ENCODE data around the gene KIF22. TPM values are rescaled to one million over a fixed set of nuclear protein-coding genes. Genes with fewer than 3 reads are reported as not detected.

Gene KIF22
- total RNA-seq, 1 experiment from 2014 or later: 155 TPM

GRCh38 chr16:29834079-29834478, 43.5 kb downstream of the KIF22 start (continued):
- TF ChIP-seq REST (IDR thresholded peaks at IDR 0.05; ENCODE audit: low read depth) (no peak), RAD21 (IDR thresholded peaks at IDR 0.05; ENCODE audit: low read depth) (no peak), FOSL1 (IDR thresholded peaks at IDR 0.05; ENCODE audit: low read depth) (no peak), SRF (IDR thresholded peaks at IDR 0.05; ENCODE audit: low read depth) (no peak), ZFX (IDR thresholded peaks at IDR 0.05) (no peak), CEBPB (IDR thresholded peaks at IDR 0.05; ENCODE audit: low read depth) (no peak), POLR2A (IDR thresholded peaks at IDR 0.05; ENCODE audit: borderline replicate concordance, extremely low read depth, insufficient read depth, insufficient read length) (no peak), ATF3 (IDR thresholded peaks at IDR 0.05) (no peak), CBX3 (IDR thresholded peaks at IDR 0.05; ENCODE audit: low read depth) (no peak), SP1 (IDR thresholded peaks at IDR 0.05; ENCODE audit: low read depth) (no peak), ZNF274 (IDR thresholded peaks at IDR 0.05; ENCODE audit: low read depth, low read length) (no peak), EZH2 (IDR thresholded peaks at IDR 0.05) (no peak), EGR1 (IDR thresholded peaks at IDR 0.05; ENCODE audit: low read depth) (no peak)

GRCh38 chr16:29835926-29836325, 45.4 kb downstream of the KIF22 start:
- H3K4me2 ChIP-seq (ENCODE audit: low read length): no peak overlapping the region
- H2AFZ ChIP-seq (ENCODE audit: low read depth, low read length, poor library complexity, severe bottlenecking): no peak overlapping the region
- H3K36me3 ChIP-seq (ENCODE audit: control insufficient read depth in 1 of 2, insufficient read depth in 2 of 2, low read length in 2 of 2): peaks cover 2 to 8% of the 10 kb centered on the region in 2 experiments; a peak in 3 of 4 replicates
- H3K9me3 ChIP-seq (ENCODE audit: control insufficient read depth in 1 of 2, insufficient read depth in 1 of 2, low read depth in 1 of 2, low read length in 2 of 2): no peaks in the 10 kb centered on the region
- no peak overlapping the region for H3K9ac ChIP-seq (ENCODE audit: low read length)
- intact Hi-C loops (cut with micrococcal nuclease): no loop called here
- ChIA-PET RAD21 (ENCODE audit: low non-redundant PET in 1 of 2, low total read pairs in 2 of 2, uncharacterized antibody in 2 of 2, unreplicated experiment in 2 of 2) (no interaction called here), POLR2A (no interaction called here), CTCF (no interaction called here)
- no peaks in the 10 kb centered on the region for H3K9me2 ChIP-seq (ENCODE audit: insufficient read depth)
- H3K27ac ChIP-seq (ENCODE audit: low read depth, low read length): no peak overlapping the region
- no peaks in the 10 kb centered on the region for H3K27me3 ChIP-seq (ENCODE audit: insufficient read depth, low read length)
- ATAC-seq (no peak), DNase-seq (ENCODE audit: low read depth, low spot score) (no peak)
- no peaks in the 10 kb centered on the region for H4K20me1 ChIP-seq (ENCODE audit: insufficient read depth)
- TF ChIP-seq RAD21 (IDR thresholded peaks at IDR 0.05; ENCODE audit: low read depth) (no peak), FOSL1 (IDR thresholded peaks at IDR 0.05; ENCODE audit: low read depth) (no peak), MAX (IDR thresholded peaks at IDR 0.05) (no peak)
- no peaks in the 10 kb centered on the region for H3K79me2 ChIP-seq (ENCODE audit: insufficient read depth, low read length)
- H3K4me1 ChIP-seq (ENCODE audit: control insufficient read depth in 1 of 2, insufficient read depth in 2 of 2, low read length in 2 of 2): peaks cover 0 to 6% of the 10 kb centered on the region in 2 experiments; a peak in 2 of 4 replicates
- no TSS peak for BruUV-seq (replicated peaks)
- H3K4me3 ChIP-seq (replicated peaks in 1 of 2; ENCODE audit: low read depth in 1 of 2, low read length in 2 of 2): no peak overlapping the region
